DOHH2 (cell line): ENCODE measurements around the gene BABAM2.

Experiments used
- EZH2phosphoT487 ChIP-seq: fragments of 200-600 bp; sonication (generic); IDR thresholded peaks from 2 replicates; pipeline ENCODE4 v1.6.1; 2017; ENCODE audit warnings: borderline replicate concordance, mild to moderate bottlenecking, antibody characterized with exemption, low read length, moderate library complexity, mixed read lengths
- TF ChIP-seq, protein P1 (sequence below): fragments of 200-600 bp; sonication (generic); IDR thresholded peaks from one replicate; pipeline ENCODE4 v1.5.1; 2014; ENCODE audit warnings: antibody characterized with exemption, mild to moderate bottlenecking, low read depth, low read length; ENCODE audit not compliant: poor library complexity, severe bottlenecking

DNA sequence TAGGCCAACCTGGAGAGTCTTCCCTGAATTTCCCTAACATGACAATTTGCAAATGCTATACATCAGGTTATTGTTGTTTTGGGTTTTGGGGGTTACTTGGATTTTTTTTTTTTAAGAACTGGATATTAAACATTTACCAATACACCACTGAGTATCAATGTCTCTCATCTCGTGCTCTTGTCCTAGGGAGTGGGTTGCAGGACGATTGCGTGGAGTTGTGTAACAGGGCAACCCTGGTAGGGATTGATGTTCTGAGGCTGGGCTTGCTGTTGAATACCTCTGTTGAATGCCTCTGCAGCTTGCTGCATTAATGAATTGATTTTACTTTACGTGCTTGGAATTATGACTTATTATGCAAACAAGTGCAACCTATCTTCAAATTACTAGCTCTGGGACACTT is 483.3 kb downstream of the BABAM2 start:
- TF ChIP-seq, protein P1, sequence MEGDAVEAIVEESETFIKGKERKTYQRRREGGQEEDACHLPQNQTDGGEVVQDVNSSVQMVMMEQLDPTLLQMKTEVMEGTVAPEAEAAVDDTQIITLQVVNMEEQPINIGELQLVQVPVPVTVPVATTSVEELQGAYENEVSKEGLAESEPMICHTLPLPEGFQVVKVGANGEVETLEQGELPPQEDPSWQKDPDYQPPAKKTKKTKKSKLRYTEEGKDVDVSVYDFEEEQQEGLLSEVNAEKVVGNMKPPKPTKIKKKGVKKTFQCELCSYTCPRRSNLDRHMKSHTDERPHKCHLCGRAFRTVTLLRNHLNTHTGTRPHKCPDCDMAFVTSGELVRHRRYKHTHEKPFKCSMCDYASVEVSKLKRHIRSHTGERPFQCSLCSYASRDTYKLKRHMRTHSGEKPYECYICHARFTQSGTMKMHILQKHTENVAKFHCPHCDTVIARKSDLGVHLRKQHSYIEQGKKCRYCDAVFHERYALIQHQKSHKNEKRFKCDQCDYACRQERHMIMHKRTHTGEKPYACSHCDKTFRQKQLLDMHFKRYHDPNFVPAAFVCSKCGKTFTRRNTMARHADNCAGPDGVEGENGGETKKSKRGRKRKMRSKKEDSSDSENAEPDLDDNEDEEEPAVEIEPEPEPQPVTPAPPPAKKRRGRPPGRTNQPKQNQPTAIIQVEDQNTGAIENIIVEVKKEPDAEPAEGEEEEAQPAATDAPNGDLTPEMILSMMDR, result no peak
- no peak for TF ChIP-seq EZH2phosphoT487
